HepG2 (cell line): Measurements from ENCODE around the gene ETS1. TPM values are rescaled to one million over a fixed set of nuclear protein-coding genes. Genes with fewer than 3 reads are reported as not detected.
A peak's percentile ranks its signal among the peaks of the same experiment; 100 is the strongest.

Experiments
- CHCHD3 ChIP-seq: sonication (generic); formaldehyde crosslinking; IDR thresholded peaks from 2 replicates; pipeline ENCODE4 v1.8.0; 2022; ENCODE audit warnings: mild to moderate bottlenecking, missing genetic modification reagents, moderate library complexity
- FOXO4 ChIP-seq: sonication (generic); formaldehyde crosslinking; conservative IDR thresholded peaks from 2 replicates; pipeline ENCODE4 v1.8.1; 2023; ENCODE audit warnings: missing genetic modification reagents
- HOXA3 ChIP-seq: sonication (generic); formaldehyde crosslinking; IDR thresholded peaks from 2 replicates; pipeline ENCODE4 v1.5.0; 2020; ENCODE audit warnings: missing genetic modification reagents
- IKZF5 ChIP-seq: IDR thresholded peaks from 2 replicates; pipeline ENCODE4 v1.6.1; 2018; ENCODE audit warnings: missing genetic modification reagents, mild to moderate bottlenecking, missing compliant biosample characterization
- KDM3A ChIP-seq: IDR thresholded peaks from 2 replicates; pipeline ENCODE4 v1.6.1; 2018; ENCODE audit warnings: low read depth, missing compliant biosample characterization
- MED1 ChIP-seq: sonication (generic); formaldehyde crosslinking; IDR thresholded peaks from 2 replicates; pipeline ENCODE4 v1.4.0; 2020; ENCODE audit warnings: missing genetic modification reagents
- MIER2 ChIP-seq: IDR thresholded peaks from 2 replicates; pipeline ENCODE4 v1.6.1; 2016; ENCODE audit warnings: missing biosample characterization, missing genetic modification reagents
- PTBP1 ChIP-seq: fragments of 200-400 bp; formaldehyde crosslinking; IDR thresholded peaks from 2 replicates; pipeline ENCODE4 v1.6.1; 2018; ENCODE audit warnings: low read length, low read depth; ENCODE audit not compliant: poor library complexity, severe bottlenecking
- RBFOX2 ChIP-seq: fragments of 200-400 bp; formaldehyde crosslinking; IDR thresholded peaks from 2 replicates; pipeline ENCODE4 v1.6.1; 2017; ENCODE audit warnings: low read depth, mild to moderate bottlenecking, low read length
- ZBTB1 ChIP-seq: sonication (generic); formaldehyde crosslinking; IDR thresholded peaks from 2 replicates; pipeline ENCODE4 v1.4.0; 2020; ENCODE audit warnings: missing genetic modification reagents, borderline replicate concordance
- ZBTB7B ChIP-seq: sonication (generic); formaldehyde crosslinking; IDR thresholded peaks from 2 replicates; pipeline ENCODE4 v1.4.0; 2020; ENCODE audit warnings: missing genetic modification reagents
- ZNF12 ChIP-seq: sonication (generic); formaldehyde crosslinking; IDR thresholded peaks from 2 replicates; pipeline ENCODE4 v1.5.0; 2020; ENCODE audit warnings: missing genetic modification reagents
- polyA plus RNA-seq, 8 experiments: library from polyadenylated mRNA; depleted of rRNA in 3 of 8; stranded (reverse) in 7 of 8; unstranded in 1 of 8; fragments of >200 nt; fragmentation: Illumina TruSeq in 4 of 8; extraction: Trizol in 4 of 8; gene quantifications; 2 replicates each; pipeline versions ENCODE4 v1.2.1 to v1.2.3, GENCODE V29; 2011 to 2016; ENCODE audit warnings: low read depth in 4 of 8, missing spikeins in 1 of 8, mixed read lengths in 1 of 8; ENCODE audit not compliant: insufficient read depth in 1 of 8
- total RNA-seq, 5 experiments: library from RNA; depleted of rRNA; stranded (reverse); fragments of >200 nt; fragmentation: Illumina TruSeq; extraction: Trizol; gene quantifications; 2 replicates each; pipeline ENCODE4 v1.2.3, GENCODE V29; 2016; ENCODE audit warnings: low read depth in 1 of 5
- TF ChIP-seq, protein P1 (sequence below): sonication (generic); formaldehyde crosslinking; IDR thresholded peaks from one replicate; pipeline ENCODE4 v1.5.1; 2020; ENCODE audit warnings: mild to moderate bottlenecking, missing genetic modification reagents; ENCODE audit errors: not compliant biosample characterization
- TF ChIP-seq, protein P2 (sequence below): sonication (generic); formaldehyde crosslinking; IDR thresholded peaks from 2 replicates; pipeline ENCODE4 v1.4.0; 2020; ENCODE audit warnings: low read depth, missing genetic modification reagents

ETS1 gene
- total and polyA plus RNA-seq, 2 of the 13 experiments (the other 11 are each of a cell fraction or from before 2014, with no cell fraction given) = 0.18 to 0.34 TPM

DNA sequence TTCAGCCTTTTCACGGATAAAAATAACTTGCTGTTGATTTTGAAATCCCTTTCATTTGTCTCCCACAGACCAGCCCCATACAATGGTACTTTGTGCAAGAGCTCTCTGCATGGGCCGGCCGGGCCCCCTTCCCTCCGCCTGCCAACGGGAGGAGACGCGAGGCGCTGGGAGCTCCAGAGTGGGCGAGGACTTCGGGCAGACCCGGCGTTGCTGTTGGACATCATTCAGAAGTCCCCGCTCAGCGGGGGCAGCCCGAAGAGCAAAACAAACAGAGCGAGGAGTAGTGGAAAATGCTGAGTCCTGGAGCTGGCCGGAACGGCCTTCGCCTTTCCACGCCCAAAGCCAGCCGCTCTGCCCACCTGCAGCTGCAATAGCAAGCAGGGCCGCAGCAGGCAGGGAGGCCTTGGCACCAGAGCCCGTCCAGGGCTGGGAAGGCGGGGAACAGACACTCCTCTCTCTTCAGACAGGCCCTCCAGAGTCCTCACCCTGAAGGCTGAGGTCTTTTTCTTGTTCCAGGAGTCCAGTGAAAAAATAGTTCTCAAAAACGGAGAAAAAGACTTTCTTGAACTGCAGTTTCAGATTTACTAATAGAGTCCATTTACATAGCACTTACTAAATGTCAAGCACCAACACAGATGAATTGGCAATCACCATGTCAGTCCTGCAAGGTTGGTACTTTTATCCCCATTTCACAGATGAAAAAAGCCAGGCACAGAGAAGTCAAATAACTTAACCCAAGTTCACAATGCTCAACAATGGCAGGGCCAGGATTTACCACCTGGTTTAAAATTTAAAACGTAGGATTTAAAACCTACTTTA is 135.5 kb downstream of the ETS1 start (continued):
- TF ChIP-seq, protein P1, sequence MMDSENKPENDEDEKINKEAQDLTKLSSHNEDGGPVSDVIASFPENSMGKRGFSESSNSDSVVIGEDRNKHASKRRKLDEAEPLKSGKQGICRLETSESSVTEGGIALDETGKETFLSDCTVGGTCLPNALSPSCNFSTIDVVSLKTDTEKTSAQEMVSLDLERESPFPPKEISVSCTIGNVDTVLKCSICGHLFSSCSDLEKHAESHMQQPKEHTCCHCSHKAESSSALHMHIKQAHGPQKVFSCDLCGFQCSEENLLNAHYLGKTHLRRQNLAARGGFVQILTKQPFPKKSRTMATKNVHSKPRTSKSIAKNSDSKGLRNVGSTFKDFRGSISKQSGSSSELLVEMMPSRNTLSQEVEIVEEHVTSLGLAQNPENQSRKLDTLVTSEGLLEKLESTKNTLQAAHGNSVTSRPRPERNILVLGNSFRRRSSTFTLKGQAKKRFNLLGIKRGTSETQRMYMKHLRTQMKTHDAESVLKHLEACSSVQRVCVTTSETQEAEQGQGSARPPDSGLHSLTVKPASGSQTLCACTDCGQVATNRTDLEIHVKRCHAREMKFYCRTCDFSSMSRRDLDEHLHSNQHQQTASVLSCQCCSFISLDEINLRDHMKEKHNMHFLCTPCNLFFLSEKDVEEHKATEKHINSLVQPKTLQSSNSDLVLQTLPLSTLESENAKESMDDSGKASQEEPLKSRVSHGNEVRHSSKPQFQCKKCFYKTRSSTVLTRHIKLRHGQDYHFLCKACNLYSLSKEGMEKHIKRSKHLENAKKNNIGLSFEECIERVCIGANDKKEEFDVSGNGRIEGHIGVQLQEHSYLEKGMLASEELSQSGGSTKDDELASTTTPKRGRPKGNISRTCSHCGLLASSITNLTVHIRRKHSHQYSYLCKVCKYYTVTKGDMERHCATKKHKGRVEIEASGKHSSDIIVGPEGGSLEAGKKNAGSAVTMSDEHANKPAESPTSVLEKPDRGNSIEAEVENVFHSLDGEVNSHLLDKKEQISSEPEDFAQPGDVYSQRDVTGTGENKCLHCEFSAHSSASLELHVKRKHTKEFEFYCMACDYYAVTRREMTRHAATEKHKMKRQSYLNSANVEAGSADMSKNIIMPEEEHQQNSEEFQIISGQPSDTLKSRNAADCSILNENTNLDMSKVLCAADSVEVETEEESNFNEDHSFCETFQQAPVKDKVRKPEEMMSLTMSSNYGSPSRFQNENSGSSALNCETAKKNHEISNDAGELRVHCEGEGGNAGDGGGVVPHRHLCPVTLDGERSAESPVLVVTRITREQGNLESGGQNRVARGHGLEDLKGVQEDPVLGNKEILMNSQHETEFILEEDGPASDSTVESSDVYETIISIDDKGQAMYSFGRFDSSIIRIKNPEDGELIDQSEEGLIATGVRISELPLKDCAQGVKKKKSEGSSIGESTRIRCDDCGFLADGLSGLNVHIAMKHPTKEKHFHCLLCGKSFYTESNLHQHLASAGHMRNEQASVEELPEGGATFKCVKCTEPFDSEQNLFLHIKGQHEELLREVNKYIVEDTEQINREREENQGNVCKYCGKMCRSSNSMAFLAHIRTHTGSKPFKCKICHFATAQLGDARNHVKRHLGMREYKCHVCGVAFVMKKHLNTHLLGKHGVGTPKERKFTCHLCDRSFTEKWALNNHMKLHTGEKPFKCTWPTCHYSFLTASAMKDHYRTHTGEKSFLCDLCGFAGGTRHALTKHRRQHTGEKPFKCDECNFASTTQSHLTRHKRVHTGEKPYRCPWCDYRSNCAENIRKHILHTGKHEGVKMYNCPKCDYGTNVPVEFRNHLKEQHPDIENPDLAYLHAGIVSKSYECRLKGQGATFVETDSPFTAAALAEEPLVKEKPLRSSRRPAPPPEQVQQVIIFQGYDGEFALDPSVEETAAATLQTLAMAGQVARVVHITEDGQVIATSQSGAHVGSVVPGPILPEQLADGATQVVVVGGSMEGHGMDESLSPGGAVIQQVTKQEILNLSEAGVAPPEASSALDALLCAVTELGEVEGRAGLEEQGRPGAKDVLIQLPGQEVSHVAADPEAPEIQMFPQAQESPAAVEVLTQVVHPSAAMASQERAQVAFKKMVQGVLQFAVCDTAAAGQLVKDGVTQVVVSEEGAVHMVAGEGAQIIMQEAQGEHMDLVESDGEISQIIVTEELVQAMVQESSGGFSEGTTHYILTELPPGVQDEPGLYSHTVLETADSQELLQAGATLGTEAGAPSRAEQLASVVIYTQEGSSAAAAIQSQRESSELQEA (CRISPR knock-in tag) = no peak
- TF ChIP-seq HOXA3 (CRISPR knock-in tag) = 0 out of 2 replicates have a peak, but pooled peaks have one; percentile 23
- TF ChIP-seq PTBP1 = no peak
- no peak for TF ChIP-seq FOXO4
- TF ChIP-seq MED1 (CRISPR knock-in tag) = no peak
- TF ChIP-seq ZBTB1 (CRISPR knock-in tag) = no peak
- peak; percentile 47; the same call in 1 of the 2 replicates for TF ChIP-seq ZBTB7B
- TF ChIP-seq MIER2 (CRISPR knock-in tag) = no peak
- peak; percentile 67 for TF ChIP-seq ZNF12
- no peak for TF ChIP-seq CHCHD3
- TF ChIP-seq RBFOX2 = peak; percentile 66
- TF ChIP-seq, protein P2, sequence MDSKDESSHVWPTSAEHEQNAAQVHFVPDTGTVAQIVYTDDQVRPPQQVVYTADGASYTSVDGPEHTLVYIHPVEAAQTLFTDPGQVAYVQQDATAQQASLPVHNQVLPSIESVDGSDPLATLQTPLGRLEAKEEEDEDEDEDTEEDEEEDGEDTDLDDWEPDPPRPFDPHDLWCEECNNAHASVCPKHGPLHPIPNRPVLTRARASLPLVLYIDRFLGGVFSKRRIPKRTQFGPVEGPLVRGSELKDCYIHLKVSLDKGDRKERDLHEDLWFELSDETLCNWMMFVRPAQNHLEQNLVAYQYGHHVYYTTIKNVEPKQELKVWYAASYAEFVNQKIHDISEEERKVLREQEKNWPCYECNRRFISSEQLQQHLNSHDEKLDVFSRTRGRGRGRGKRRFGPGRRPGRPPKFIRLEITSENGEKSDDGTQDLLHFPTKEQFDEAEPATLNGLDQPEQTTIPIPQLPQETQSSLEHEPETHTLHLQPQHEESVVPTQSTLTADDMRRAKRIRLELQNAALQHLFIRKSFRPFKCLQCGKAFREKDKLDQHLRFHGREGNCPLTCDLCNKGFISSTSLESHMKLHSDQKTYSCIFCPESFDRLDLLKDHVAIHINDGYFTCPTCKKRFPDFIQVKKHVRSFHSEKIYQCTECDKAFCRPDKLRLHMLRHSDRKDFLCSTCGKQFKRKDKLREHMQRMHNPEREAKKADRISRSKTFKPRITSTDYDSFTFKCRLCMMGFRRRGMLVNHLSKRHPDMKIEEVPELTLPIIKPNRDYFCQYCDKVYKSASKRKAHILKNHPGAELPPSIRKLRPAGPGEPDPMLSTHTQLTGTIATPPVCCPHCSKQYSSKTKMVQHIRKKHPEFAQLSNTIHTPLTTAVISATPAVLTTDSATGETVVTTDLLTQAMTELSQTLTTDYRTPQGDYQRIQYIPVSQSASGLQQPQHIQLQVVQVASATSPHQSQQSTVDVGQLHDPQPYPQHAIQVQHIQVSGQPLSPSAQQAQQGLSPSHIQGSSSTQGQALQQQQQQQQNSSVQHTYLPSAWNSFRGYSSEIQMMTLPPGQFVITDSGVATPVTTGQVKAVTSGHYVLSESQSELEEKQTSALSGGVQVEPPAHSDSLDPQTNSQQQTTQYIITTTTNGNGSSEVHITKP = no peak
- 0 out of 2 replicates have a peak, but pooled peaks have one; percentile 32 for TF ChIP-seq KDM3A
- TF ChIP-seq IKZF5 (CRISPR knock-in tag) = 0 out of 2 replicates have a peak, but pooled peaks have one; percentile 23
